Urothelium cell line (cell line): ENCODE data around the gene HMGB3.
"Not testable (repeated sequence)": the region's sequence is repeated elsewhere in the genome, so short reads cannot be mapped to it uniquely, and the experiment has no call there.

Experiments
- DNase-seq: peaks from one replicate; pipeline ENCODE4 v3.0.0; 2011; ENCODE audit warnings: low spot score, mixed read lengths
- FAIRE-seq: peaks from 2 replicates; lab custom pipeline; 2011; peaks lifted over from hg19 to GRCh38; lab: Jason Lieb, UNC

The HMGB3 gene

DNA sequence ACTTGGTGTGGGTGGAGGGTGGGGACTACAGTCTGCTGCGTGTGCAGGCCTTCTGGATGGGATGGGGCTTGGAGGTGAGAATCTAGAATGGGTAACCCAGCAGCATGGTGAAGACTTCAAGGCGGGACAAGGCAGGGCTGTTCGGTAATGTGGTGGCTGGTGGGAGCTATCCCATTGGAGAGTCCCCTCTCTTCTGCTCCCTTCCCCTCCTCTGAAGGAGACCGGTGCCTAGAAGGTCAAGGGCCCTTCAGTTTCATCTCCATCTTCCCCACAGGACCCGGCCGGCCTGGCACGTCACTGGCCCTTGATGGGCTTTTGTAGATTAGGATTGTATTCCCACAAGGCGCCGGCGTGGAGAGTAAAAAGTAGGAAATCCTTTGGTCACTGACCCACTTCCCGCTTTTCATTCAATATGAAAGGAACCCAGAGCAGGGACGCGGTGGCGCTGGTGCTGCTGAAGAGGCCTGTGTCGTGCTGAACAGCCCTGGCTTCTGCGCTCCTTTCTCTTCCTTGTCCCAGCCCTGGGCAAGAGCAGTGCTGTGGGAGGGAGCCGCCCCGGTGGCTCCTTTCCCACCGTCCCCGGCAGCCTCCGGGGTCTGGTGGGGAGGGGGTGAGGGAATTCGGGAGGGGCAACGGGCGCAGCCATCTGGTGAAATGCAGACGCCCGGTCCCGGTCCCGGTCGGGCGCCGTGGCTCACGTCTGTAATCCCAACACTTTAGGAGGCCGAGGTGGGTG, 7.3 kb upstream of the HMGB3 start:
- FAIRE-seq = no peak
- no peak for DNase-seq

DNA sequence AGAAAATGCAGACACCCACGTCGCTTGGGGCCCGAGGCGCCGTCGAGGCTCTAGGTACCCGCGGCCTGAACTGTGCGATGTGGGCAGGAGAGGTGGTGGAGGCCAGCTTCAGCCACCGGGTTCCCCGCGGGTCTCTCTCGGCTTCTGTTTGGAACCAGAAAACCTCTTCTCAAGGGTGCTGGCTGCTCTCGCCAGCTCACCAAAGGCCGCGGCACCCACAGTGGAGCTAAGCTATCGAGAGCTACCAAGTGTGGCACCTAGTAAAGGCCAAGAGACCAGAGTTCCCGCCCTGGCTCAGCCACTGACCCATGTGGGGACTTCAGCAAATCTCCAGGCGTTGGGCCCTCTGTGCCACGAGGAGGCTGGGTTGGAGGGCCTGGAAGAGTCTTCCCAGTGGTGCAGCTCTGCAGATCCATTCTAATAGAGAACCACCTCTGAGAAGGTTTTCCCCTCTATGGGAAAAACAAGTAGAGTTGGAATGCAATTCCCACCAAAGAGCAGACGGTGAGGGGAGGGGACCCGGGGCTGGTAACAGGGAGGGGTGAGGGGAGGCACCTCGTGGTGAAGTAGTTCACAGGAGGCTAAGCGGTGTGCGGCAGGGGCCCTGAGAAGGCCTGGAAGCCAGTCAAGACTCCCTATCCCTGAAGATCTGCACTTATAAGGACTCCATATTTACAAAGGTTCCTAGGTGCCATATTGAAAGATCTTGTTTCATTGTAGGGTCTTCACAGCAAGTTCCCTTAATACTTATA, 5.5 kb upstream of the HMGB3 start:
- no peak for FAIRE-seq
- no peak for DNase-seq

DNA sequence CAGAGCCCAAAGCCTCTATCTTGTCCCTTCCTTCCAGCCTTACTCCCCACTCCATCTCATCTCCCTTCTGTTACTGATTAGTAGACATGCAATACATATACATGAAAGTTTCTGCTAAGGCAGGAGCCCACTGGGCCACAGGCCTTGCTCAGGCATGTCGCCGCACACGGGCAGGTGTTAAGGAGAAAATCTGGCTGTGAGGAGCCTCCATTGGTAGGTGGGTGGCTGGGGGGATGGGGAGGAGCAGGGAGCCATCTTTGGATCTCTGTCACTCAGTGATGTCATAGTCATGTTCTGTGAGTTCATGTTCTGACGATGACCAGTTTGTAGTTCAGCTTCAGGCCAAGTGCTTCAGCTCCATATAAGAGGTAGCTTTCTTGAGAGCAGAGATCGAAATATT, 2.9 kb upstream of the HMGB3 start:
- DNase-seq (no peak), FAIRE-seq (no peak)

DNA sequence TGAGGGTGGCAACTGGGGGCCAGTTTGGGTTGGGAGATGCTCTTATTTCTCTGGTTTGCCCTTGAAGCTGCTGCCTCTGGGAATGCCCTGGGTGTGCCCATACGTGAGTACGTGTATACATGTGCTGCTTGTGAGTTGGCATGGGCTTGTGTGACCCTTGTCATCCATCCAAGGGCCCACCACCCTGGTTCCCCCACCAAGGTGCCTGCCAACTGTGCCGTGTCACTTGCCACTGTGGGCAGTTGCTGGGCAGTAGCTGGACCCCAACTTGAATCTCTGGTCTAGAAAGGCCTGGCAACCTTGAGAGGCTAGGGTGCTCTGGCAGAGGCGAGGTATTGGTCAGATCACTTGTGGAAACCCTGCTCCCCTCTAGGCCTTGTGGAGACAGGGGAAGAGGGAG, 2.4 kb upstream of the HMGB3 start:
- FAIRE-seq = no peak

DNA sequence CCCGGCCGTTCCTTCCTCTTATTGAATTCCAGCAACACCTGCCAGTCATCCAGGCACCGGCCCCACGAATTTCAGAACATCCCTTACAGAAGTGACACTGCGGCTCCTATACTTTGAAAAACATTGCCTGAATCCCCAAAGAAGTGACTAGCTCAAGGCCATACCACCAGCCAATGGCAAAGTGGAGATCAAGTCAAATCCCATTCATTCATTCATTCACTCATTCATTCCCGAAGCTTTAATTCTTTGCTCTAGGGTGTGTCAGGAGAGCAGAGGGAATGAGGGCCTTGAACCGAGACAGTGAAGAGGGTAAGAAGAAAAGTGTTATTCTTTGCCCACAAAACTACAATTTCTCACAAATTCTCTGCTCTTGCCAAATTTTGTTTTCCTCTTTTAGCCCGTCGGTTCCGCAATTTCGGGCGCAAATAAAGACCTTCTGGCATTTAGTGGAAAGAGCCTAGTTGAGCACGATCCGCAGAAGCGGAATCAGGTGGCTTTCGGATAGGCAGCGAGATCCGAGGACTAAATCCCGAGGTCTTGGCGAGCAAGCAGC, 824 bp upstream of the HMGB3 start:
- no peak for DNase-seq
- FAIRE-seq = no peak

More for the DNA sequence above, 2.4 kb upstream of the HMGB3 start:
- DNase-seq = no peak

DNA sequence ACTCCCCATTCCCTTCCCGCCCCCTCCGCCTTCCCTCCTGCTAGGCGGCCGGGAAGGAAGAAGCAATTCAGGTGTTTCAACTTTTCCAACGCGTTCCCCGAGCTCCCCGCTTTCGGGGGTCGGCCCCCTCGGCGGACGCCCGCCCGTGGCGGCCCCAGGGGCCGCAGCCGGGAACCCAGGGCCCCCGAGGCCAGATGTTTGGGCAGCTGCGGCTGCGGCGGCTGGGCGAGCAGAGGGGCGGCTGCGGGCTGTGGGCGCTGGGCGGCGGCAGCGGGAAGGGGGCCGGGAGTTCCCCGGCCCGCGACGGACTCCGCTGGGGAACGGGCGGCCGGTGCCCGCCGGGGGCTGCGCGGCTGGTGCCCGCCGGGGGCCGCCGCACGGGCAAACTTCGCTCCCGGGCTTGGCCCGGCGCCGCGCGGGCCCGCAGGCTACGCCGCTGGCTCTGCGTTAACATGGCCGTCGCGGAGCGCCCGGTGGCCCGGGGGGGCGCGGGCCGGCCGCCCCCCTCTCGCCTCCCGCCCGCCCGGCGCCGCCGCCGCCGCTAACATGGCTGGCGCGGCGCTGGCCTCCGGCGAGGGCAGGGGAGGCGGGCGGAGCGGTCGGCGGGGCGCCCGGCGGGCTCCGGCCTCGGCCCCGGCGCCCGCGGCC, 510 bp downstream of the HMGB3 start:
- DNase-seq (peak; percentile 3), FAIRE-seq (no peak)

DNA sequence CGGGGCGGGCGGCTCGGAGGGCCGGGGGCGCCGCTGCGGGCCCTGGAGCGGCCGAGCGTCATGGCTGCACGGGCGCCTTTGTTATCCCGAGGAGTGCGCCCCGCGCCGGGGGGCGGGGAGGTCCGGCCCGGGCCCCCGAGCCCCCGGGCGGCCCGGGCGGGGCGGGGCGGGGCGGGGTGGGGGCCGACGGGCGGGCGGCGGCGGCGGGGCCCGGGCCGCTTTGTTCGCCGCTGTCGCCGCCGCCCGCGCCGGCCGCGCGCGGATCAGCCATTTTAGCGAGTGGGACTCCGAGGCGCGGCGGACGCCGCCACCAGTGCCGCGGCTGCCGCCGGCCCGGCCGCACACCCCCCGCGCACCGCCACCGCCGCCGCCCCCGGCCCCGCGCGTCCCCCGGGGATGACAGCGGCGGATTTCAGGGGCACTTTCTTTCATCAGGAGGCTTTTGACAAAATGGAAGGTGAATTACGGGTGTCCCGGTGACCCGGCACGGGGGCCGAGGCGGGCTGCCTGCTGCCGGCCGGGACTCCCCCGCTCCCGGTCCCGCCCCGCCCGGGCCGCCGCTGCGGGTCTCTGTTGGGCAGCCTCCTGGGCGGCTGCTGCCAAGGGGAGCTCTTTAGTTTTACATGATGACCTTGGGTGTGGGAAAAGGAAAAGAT, 1.2 kb downstream of the HMGB3 start:
- FAIRE-seq = no peak
- DNase-seq = peak; percentile 7

DNA sequence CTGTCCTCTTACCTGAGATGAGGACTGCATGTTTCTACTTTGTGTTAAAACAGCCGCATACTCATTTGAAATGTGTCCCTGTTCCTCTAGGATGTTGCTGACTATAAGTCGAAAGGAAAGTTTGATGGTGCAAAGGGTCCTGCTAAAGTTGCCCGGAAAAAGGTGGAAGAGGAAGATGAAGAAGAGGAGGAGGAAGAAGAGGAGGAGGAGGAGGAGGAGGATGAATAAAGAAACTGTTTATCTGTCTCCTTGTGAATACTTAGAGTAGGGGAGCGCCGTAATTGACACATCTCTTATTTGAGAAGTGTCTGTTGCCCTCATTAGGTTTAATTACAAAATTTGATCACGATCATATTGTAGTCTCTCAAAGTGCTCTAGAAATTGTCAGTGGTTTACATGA, 4.6 kb downstream of the HMGB3 start:
- FAIRE-seq, DNase-seq: not testable (repeated sequence)

DNA sequence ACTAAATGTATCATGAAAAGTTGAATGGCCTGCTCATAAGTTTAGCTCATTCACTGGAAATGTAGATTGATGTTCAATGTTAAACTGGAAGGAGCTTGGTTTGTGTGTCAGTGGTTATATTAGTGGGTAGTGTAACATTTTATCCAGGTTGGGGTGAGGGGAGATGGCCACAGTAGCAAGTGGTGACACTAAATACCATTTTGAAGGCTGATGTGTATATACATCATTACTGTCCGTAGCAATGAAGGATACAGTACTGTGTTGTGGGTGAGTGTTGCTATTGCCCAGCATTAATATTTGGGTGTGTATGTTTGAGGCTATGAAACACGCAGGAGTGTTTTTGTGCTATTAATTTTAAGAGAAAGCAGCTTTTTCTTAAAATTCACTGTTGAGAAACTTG, 6.3 kb downstream of the HMGB3 start:
- FAIRE-seq = no peak
- no peak for DNase-seq

DNA sequence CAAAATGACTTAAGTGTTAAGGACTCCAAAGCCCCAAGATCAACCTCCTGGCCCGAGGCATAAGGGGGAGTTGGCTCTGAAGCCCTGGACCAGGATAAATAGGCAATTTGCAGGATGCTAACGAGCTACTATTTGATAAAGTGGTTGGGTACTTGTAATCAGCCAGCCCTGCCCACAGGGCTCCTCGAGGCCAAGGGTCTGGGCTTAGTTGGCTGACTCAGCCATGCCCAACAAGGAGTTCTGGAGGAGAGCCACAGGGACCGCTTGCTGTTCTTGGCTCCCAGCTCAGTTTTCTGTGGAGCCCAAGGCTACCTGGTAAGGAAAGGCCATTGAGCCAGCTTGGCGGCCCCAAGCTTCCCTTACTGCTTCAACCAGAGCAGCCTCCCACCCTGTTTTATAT, 7.8 kb downstream of the HMGB3 start:
- DNase-seq (no peak), FAIRE-seq (no peak)

DNA sequence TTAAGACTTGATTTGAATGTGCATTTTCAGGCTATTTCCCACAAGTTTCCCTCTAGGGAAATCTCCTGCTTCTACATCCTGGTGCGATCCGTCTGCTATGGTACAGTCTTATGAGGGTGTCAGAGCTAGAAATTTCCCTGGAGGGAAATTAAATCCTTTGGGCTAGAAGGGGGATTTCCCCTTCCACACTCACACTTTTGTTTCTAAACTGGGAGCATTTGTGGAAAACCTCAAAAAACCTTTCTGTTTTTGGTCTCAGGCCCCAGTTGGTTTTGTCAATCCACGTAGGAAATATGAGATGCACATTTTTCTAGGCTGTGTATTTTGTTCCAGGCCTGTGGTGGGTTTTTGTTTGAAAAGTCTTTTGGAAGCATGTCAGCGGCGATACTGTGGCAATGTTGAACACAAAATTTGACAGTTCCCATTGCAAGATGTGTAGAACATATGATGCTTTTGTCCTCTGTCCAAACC, 17.8 kb downstream of the HMGB3 start:
- no peak for FAIRE-seq
- DNase-seq = no peak

DNA sequence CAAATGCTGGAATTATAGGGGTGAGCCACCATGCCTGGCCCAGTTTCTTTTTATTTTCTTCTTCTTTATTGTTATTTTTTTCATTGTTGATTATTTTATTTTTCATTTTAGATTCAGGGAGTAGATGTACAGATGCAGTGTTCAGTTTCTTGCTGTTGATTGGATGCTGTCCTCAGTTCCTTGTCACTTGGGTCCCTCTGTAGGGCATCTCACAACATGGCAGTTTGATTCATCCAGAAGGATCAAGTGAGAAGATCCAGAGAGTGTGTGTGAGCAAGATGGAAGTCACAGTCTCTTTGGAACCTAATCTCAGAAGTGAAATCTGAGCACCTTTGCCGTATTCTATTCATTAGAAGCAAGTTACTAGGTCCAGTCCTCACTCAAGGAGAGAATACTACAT, 20.9 kb downstream of the HMGB3 start:
- FAIRE-seq (no peak), DNase-seq (no peak)

DNA sequence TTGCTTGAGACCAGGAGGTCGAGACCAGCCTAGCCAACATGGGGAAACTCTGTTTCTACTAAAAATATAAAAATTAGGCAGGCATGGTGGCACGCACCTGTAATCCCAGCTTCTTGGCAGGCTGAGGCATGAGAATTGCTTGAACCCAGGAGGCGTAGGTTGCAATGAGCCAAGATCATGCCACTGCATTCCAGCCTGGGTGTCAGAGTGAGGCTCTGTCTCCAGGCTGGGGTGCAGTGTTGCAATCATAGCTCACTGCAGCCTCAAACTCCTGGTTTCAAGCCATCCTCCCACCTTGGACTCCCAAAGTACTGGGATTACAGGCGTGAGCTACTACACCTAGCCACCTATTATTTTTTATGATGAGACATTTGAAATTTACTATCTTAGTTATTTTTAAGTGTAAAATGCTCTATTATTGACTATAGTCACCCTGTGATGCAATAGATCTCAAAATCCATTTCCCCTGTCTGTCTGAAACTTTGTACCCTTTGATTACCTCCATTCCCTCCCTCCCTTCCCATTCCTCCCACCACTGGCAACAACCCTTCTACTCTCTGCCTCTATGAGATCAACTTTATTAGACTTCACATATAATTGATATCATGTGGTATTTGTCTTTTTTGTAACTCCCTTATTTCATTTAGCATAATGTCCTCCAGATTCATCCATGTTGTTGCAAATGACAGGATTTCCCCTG, 23.4 kb downstream of the HMGB3 start:
- FAIRE-seq (no peak), DNase-seq (no peak)

DNA sequence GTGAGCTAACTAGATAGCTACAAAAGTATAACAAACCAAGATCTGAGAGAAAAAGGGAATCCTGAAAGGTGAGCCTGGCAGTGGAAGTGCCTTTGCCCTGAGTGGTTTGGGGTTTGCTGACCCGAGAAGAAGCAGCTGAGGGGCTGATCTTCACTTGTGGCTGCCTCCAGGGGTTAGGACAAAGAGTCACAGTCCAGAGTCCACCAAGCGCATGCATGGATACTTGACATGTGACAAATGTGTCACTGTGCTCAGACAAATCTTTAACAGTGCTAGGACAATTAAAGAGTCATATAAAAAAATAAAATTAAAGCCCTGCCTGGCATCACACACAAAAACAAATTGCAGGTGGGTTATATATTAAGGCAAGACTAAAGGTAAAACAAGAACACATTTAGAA, 26.4 kb downstream of the HMGB3 start:
- DNase-seq (no peak), FAIRE-seq (no peak)

DNA sequence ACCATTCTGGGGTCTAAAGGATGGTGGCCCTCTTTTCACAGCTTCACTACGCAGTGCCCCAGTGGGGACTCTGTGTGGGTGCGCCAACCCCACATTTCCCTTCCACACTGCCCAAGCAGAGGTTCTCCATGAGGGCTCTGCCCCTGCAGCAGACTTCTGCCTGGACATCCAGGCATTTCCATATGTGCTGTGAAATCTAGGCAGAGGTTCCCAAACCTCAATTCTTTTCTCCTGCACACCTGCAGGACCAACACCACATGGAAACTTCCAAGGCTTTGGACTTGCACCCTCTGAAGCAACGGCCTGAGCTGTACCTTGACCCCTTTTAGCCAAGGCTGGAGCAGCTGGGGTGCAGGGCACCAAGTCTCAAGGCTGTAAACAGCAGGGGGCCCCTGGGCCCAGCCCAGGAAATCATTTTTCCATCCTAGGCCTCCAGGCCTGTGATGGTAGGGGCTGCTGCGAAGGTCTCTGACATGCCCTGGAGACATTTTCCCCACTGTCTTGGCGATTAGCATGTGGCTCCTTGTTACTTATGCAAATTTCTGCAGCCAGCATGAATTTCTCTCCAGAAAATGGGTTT, 30.1 kb downstream of the HMGB3 start:
- DNase-seq (no peak), FAIRE-seq (no peak)

DNA sequence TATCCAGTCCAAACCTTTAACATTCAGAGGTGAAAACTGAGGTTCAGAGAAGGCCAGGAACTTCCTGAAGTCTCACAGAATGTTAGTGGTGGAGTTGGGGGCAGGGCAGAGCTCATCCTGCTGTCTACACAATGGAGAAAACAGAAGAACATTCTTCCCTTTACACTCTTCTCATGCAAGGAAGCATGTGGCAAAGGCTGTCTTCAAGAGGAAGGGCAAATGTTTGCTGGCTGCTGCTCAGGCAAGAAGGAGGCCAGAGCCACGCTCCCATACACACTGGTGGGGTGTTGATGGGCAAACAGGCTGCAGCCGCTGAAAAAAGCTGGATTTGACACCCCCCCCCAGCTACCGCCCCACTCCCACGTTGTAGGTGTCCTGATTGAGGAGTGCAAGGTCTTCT, 32.5 kb downstream of the HMGB3 start:
- FAIRE-seq = no peak

DNA sequence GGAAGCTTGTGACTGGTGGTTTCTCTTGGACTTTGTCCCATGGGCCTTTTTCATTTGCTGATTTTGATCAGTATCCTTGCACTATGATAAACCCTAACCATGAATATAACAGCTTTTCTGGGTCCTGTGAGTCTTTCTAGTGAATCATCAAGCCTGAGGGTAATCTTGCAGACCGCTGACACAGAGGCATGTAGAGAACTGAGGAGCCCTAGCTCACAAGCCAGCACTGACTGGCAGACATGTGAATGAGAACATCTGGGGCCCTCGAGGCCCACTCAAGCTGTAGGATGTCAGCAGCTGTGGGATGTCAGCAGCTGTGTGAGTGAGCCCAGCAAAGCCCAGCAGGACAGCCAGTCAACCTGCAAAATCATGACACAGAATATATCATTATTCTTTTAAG, 36.7 kb downstream of the HMGB3 start:
- DNase-seq = no peak
- no peak for FAIRE-seq

More for the DNA sequence above, 32.5 kb downstream of the HMGB3 start:
- DNase-seq = no peak

DNA sequence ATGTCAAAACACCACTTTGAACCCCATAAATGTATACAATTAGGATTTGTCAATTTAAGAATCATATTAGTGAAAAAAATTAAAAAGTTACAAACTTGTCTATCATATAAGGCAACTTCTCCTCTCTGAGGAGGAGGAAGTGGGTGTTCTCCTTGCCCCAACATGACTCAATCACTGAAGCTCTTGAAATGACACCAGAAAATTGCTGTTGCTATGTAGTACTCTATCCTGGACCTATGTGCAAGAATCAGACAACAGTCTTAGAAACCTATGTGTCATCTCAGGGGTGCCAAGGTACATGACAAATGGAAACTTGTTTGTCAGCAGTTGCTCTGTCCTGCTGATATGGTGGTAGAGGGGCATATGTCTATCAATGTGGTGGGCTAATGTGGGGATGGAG, 47.7 kb downstream of the HMGB3 start:
- DNase-seq (no peak), FAIRE-seq (no peak)

DNA sequence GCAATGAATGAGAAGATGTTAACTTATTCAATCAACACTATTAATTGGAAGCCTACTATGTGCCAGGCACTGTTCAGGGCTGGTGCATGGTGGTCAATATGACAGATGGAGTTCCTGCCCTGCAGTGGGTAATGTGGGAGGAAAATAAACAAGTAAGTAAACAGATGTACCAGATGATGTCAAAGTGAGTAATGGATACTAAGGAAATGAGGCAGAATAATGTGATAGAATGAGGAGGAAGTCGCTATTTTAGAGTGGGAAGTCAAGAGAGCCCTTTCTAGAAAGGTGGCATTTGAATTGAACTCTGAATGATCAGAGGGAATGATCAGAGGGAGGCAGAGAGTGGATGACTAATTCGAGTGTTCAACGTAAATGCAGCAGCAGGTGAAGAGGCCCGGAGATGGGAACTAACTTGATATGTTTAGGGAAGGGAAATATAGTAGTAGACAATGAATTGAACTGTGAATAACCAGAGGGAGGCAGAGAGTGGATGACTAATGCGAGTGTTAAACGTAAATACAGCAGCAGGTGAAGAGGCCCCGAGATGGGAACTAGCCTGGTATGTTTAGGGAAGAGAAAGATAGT, 48.3 kb downstream of the HMGB3 start:
- FAIRE-seq (no peak), DNase-seq (no peak)

DNA sequence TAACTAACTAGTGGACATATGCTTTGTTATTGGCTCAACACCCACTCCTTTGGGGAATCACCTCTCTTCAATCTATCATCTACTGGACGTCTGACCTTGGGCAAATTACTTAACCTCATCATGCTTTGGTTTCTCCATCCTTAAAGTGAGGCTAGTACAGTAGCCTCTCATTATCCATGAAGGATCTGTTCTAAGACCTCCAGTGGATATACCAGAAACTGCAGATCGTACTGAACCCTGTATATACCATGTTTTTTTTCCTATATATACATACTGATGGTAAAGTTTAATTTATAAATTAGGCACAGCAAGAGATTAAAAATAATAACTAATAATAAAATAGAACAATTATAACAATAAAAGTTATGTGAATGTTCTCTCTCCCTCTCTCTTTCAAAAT, 56.2 kb downstream of the HMGB3 start:
- FAIRE-seq (no peak), DNase-seq (no peak)
